ENCODE data around the gene ZNF580. TPM values are rescaled to one million over a fixed set of nuclear protein-coding genes. Genes with fewer than 3 reads are reported as not detected.

ZNF580 gene
- total RNA-seq, 1 donor from 2014 or later, result 2.8 TPM

DNA sequence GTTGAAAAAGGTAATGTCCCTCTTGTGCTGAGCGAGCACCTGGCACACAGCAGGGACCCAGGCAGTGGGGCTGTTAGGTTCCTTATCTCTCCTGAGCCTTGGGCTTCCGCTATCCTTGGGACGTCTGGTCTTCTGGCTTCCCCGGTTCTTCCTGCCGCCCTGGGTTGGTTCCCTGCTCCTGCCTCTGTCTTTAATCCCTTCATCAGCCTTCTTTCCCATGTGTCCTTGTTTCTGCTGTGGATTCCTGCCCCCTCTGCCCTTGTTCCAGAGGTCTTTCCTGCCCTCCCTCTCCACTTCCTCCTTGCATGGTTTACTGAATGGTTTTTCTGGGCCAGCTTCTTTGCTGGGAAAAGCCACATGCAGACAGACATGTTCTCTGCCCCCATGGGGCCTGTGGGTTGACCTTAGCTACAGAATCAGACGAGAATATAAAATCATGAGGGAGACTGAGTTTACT, 36.8 kb downstream of the ZNF580 start:
- peak overlapping the region; percentile 13 for H3K4me3 Mint-ChIP-seq

GRCh38 chr19:55678121-55678671, 37.4 kb downstream of the ZNF580 start:
- Mint-ChIP-seq H3K9me3 (no peaks in the 10 kb centered on the region), H3K4me3 (no peak overlapping the region), H3K4me1 (peaks cover 23% of the 10 kb centered on the region), H3K36me3 (peaks cover 13% of the 10 kb centered on the region), H3K27ac (no peak overlapping the region), H3K27me3 (ENCODE audit: insufficient read depth, low read depth) (peaks cover 6% of the 10 kb centered on the region)
- TF ChIP-seq EZH2 (IDR thresholded peaks at IDR 0.05), result no peak
- no peak for TF ChIP-seq EZH2phosphoT487 (IDR thresholded peaks at IDR 0.05)
- TF ChIP-seq, protein P1, sequence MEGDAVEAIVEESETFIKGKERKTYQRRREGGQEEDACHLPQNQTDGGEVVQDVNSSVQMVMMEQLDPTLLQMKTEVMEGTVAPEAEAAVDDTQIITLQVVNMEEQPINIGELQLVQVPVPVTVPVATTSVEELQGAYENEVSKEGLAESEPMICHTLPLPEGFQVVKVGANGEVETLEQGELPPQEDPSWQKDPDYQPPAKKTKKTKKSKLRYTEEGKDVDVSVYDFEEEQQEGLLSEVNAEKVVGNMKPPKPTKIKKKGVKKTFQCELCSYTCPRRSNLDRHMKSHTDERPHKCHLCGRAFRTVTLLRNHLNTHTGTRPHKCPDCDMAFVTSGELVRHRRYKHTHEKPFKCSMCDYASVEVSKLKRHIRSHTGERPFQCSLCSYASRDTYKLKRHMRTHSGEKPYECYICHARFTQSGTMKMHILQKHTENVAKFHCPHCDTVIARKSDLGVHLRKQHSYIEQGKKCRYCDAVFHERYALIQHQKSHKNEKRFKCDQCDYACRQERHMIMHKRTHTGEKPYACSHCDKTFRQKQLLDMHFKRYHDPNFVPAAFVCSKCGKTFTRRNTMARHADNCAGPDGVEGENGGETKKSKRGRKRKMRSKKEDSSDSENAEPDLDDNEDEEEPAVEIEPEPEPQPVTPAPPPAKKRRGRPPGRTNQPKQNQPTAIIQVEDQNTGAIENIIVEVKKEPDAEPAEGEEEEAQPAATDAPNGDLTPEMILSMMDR (IDR thresholded peaks at IDR 0.05), result no peak
- Histone ChIP-seq H4K20me1 (ENCODE audit: low read depth) (peaks cover 33% of the 10 kb centered on the region), H3K4me2 (no peak overlapping the region), H3F3A (ENCODE audit: low read depth) (peaks cover 15% of the 10 kb centered on the region), H3K9ac (peak overlapping the region; percentile 20), H3K9me3 (ENCODE audit: low read depth) (no peaks in the 10 kb centered on the region), H3K79me2 (ENCODE audit: low read depth) (peaks cover 59% of the 10 kb centered on the region), H3K27me3 (no peaks in the 10 kb centered on the region), H3K4me1 (peaks cover 17% of the 10 kb centered on the region), H2AFZ (replicated peaks) (no peak overlapping the region), H3K27ac (no peak overlapping the region), H3K36me3 (no peaks in the 10 kb centered on the region), H3K4me3 (no peak overlapping the region)
- DNase-seq (ENCODE audit: low spot score), result no peak

More for the DNA sequence above, 36.8 kb downstream of the ZNF580 start:
- H3K9ac ChIP-seq, result no peak overlapping the region
- H2AFZ ChIP-seq (replicated peaks), result no peak overlapping the region
- peaks cover 6% of the 10 kb centered on the region for H3K27me3 Mint-ChIP-seq (ENCODE audit: insufficient read depth, low read depth)
- DNase-seq (ENCODE audit: low spot score), result no peak
- H3K27ac ChIP-seq, result no peak overlapping the region
- peaks cover 24% of the 10 kb centered on the region for H3K4me1 Mint-ChIP-seq
- H3K9me3 Mint-ChIP-seq, result no peaks in the 10 kb centered on the region
- H3K36me3 Mint-ChIP-seq, result peaks cover 13% of the 10 kb centered on the region
- H3K79me2 ChIP-seq (ENCODE audit: low read depth), result peaks cover 59% of the 10 kb centered on the region
- no peak overlapping the region for H3K4me3 ChIP-seq
- H3K9me3 ChIP-seq (ENCODE audit: low read depth), result no peaks in the 10 kb centered on the region
- TF ChIP-seq EZH2 (IDR thresholded peaks at IDR 0.05) (no peak), EZH2phosphoT487 (IDR thresholded peaks at IDR 0.05) (no peak)
- TF ChIP-seq, protein P1 (IDR thresholded peaks at IDR 0.05), result no peak
- no peaks in the 10 kb centered on the region for H3K36me3 ChIP-seq
- H4K20me1 ChIP-seq (ENCODE audit: low read depth), result peaks cover 39% of the 10 kb centered on the region
- no peaks in the 10 kb centered on the region for H3K27me3 ChIP-seq
- H3K4me2 ChIP-seq, result no peak overlapping the region
- H3K4me1 ChIP-seq, result peaks cover 19% of the 10 kb centered on the region
- no peak overlapping the region for H3K27ac Mint-ChIP-seq
- H3F3A ChIP-seq (ENCODE audit: low read depth), result peaks cover 21% of the 10 kb centered on the region

- TF ChIP-seq EZH2 (IDR thresholded peaks at IDR 0.05) (no peak), EZH2phosphoT487 (IDR thresholded peaks at IDR 0.05) (no peak)
- H3K79me2 ChIP-seq (ENCODE audit: low read depth), result peaks cover 58% of the 10 kb centered on the region
- H3K4me3 ChIP-seq, result no peak overlapping the region
- no peaks in the 10 kb centered on the region for H3K36me3 ChIP-seq
- Mint-ChIP-seq H3K27me3 (ENCODE audit: insufficient read depth, low read depth) (peaks cover 6% of the 10 kb centered on the region), H3K27ac (no peak overlapping the region), H3K9me3 (no peaks in the 10 kb centered on the region), H3K36me3 (peaks cover 10% of the 10 kb centered on the region), H3K4me1 (peaks cover 13% of the 10 kb centered on the region), H3K4me3 (peak overlapping the region; percentile 24)
- no peaks in the 10 kb centered on the region for H3K9me3 ChIP-seq (ENCODE audit: low read depth)
- peaks cover 10% of the 10 kb centered on the region for H3K4me1 ChIP-seq
- H3K27me3 ChIP-seq, result no peaks in the 10 kb centered on the region
- no peak overlapping the region for H3K27ac ChIP-seq
- peaks cover 29% of the 10 kb centered on the region for H4K20me1 ChIP-seq (ENCODE audit: low read depth)
- no peak overlapping the region for H3K4me2 ChIP-seq
- DNase-seq (ENCODE audit: low spot score), result no peak
- H2AFZ ChIP-seq (replicated peaks), result no peak overlapping the region
- H3F3A ChIP-seq (ENCODE audit: low read depth), result peaks cover under 1% of the 10 kb centered on the region
- no peak overlapping the region for H3K9ac ChIP-seq
Measured at GRCh38 chr19:55679343-55680257, 38.8 kb downstream of the ZNF580 start.

Data from neural progenitor cell (in vitro differentiated cells).